Stimulated activated CD4-positive, alpha-beta T cell treated with anti-CD3 and anti-CD28 coated beads, Interleukin-15, amount 100 ng/mL, for 1 hour (primary cell): ENCODE data around the gene NAT10.

Source experiments
- DNase-seq, 2 donors: peaks; one replicate each; pipeline ENCODE4 v3.0.0-alpha.2; 2020; ENCODE audit warnings: low read depth in 1 of 2, low spot score in 1 of 2

NAT10 gene

GRCh38 chr11:34148504-34149165, 43.2 kb downstream of the NAT10 start:
- no peak for DNase-seq

- no peak for DNase-seq
These were observed 43.8 kb downstream of the NAT10 start for GRCh38 chr11:34149274-34149673.

DNA sequence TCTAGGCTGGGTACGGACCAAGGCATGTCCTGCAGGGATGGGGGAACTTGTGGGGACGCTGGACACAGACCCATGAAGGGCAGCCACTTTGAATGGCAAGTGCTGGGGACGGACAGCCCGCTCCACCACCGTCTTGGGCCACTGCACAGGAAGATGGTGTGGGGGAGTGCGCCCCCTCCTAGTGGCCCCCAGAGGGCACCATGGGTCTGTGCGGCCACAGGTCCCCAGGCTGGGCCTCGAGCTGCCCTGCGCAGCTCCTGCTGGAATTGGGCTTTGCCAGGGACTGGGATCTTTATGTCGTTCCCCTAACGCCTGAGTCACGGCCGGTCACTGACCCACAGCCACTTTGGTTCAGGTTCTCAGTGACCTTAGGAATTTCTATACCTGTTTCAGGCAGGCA, 44.4 kb downstream of the NAT10 start:
- no peak for DNase-seq

GRCh38 chr11:34150494-34151151, 45.2 kb downstream of the NAT10 start:
- no peak for DNase-seq

- no peak for DNase-seq
These were observed 45.7 kb downstream of the NAT10 start for GRCh38 chr11:34151166-34151565.

DNA sequence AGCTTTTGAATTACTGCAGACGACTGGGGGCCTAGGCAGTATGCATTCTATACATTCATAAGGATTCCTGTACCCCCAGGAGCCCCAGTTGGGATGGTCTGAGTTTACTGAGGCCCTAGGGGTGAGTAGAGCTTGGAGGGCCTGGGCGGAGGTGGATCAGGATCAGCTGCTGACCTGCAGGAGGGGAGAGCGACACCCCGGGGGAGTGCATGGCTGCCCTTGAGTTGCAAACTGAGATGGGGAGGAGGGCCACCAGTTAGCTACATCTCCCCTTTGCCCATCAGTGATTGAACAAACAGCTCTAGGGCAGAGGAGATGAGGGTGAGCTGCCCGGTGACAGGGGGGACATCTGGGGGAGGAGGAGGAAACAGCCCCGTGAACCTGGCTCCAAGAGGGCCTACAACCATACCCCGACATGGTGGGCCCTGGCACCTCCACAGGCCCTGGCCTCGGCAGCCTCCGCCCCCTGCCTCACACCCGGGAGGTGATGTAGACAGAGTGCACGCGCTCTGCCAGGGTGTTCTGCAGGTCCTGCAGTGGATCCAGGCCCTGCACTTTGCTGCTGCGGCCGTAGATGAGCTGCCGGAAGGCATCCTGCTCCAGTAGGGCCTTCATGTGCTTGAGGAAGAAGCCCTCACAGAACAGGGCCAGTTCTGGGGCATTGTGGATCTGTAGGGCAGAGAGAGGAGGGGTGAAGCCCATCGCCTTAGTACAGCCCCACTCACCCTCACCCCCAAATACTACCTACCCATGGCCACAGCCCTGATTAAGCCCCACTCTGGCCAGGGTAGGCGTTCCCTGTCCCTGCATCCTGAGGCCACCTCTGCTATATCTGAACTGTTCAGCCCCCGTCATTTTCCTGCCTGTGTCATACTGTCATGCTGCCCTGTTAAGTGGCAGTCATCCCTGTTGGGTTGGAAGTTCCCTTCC, 46.8 kb downstream of the NAT10 start:
- DNase-seq, result no peak

DNA sequence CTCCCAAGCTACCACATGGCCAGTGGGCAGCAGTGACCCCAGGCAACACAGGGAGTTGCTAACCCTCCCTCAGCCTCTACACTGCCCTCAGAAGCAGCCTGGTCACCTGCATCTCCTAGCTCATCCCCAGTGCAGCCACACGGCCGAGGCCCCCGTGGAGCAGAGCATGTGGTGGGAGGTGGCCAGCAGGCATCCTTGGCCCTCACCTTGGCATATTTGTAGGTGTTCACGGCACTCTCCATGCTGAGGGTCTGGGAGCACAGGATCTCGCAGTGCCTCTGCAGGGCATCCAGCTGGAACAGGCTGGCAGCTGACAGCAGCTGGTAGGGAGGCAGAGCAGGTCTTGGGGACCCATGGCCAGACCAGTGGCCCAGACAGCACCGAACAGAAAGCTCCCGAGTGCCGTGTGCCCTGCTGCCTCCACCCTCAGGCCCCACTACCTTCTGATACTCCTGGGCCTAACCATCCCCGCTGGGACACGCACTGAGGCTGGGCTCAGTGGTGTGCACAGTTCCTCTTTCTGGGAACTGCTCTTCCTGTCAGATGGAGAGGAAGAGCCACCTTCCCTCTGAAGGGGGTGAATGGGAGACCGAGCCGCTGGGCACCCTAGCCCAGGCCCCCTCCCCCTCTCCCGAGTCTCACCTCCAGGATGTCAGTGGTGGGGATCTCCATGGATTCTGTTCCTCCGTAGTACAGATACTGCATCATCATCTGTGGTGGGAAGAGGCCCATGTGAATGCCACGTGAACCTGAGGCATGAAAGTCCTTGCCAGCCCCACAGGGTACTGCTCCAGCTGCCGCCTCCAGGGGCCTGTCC, 48.8 kb downstream of the NAT10 start:
- no peak for DNase-seq

DNA sequence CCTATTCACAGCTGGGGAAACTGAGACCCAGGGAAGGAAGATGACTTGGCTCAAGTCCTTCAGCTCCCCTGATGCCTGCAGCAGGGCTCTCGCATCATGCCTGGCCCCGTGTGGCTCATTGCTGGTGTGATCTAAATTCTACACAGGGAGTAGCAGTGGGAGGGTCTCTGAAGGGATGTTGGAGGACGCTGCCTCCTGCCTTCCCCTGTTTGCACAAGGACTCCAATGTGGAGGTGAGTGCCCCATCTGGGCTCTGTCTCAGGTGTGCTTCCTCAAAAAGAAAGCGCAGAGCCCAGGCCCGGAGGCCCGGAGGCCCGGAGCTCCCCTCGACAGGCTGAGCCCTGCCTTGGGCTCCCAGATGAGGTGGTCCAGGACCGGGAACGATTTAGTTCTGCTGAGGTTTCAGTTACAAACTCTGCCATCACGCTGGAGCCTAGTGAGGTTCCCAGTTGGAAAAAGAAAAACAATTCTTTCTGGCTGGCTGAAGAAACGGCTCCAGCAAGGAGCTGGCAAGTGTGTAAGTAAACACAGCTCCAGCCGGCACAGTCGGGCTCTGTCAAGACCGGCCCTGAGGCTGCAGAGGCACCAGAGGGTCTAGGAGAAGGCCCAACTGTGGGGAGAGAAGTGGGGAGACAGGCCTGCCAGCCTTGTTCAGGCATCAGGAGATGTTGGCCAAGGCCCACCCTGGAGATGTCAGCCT, 49.8 kb downstream of the NAT10 start:
- no peak for DNase-seq

- DNase-seq, result no peak
These were observed 50.3 kb downstream of the NAT10 start for GRCh38 chr11:34155757-34156062.

GRCh38 chr11:34157163-34157562, 51.7 kb downstream of the NAT10 start:
- no peak for DNase-seq

DNA sequence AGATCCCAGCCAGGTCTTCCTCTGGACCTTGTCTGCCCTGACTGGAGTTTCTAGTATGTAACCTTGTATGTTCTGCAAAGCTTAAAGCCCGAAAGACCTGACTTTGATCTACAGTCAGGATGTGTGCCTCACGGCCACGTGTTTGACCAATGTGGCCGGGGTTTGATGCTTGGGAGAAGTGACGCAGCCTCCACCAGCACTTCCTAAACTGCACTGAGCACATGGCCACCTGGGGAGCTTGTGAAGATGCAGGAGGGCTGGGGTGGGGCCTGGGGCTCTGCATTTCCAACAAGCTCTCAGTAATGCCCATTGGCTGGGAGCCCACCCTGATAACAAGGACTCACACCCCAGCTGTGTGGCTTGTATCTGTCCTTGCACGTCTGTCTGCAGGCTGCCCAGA, 53.2 kb downstream of the NAT10 start:
- DNase-seq, result no peak

DNA sequence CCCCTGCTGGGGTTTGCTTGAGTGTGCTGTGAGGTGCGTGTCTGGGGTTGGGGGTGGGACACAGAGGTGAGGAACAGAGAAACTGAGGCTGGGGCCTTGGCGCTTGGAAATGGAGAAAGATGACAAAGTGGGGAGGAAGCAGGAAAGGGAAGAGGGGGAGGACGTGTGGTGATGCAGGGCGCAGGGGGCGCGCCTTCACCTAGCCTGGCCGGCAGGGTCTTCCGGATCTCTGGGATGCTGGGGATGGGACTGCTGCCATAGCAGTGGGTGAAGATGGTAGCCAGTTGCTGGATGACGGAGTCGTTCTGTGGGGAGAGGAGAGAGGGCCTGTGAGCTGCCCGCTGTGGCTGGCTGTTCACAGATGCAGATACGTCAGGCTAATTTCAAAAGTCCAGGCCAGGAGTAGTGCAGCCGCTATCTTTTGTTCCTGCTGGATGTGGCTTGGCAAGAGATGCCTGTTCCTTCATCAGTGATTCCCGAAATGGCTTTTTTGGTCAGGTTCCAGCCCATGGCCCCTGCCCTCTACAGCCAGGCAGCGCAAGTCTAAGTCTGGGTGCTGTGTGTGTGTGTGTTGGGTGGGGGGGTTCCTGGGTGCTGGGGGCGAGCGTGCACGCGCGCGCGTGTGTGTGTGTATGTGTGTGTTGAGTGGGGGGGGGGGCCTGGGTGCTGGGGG, 54.8 kb downstream of the NAT10 start:
- DNase-seq, result no peak

DNA sequence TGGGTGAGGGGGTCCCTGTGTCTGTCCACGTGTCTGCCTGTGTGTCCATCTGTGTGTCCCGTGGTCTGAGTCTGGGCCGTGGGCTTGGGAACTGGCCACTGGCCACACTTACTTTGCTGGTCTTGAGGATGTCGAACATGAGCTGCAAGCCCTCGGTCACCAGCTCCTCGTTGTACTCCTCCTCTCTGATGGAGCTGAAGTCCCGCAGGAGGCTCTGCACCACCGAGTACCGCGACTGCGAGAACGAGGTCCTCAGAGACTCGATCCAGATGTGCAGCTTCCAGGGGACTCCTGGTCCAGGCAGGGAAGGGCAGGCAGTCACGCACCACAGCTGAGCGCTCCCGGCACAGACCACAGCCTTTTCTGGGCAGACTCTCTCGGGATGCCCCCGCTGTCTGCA, 55.4 kb downstream of the NAT10 start:
- DNase-seq, result no peak

- no peak for DNase-seq
These were observed 55.9 kb downstream of the NAT10 start for GRCh38 chr11:34161361-34161760.

DNA sequence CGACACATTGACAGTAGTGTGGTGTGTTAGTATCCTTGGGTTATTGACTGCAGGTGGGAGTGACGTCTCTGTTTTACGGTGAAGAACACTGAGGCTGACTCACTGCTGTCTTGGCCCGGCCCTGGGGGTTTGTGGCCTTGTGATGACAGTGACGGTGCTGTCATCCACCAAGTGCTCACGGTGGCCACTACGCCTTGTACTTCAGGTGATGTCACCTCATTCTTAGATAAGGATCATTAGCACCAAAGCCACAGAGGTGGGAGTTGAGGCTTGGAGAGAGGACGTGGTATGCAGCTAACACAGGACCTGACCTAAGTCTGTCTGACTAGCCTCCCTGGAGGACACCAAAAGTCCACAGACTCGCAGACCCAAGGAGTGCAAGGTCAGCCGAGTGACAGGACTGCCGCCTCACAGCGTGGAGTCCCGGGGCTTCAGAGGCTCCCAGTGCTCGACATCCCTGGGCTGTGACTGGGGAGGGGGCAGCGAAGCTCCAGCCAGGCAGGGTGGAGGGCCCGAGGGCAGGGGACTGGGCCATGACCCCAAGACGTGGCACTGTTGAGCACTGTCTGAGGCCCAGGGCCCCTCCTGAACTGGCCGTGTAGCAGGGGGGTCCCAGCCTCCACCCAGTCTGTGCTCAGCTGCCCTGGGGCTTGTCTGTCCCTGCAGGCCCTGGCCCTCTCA, 56.5 kb downstream of the NAT10 start:
- no peak for DNase-seq

GRCh38 chr11:34162493-34162820, 57.0 kb downstream of the NAT10 start:
- no peak for DNase-seq

DNA sequence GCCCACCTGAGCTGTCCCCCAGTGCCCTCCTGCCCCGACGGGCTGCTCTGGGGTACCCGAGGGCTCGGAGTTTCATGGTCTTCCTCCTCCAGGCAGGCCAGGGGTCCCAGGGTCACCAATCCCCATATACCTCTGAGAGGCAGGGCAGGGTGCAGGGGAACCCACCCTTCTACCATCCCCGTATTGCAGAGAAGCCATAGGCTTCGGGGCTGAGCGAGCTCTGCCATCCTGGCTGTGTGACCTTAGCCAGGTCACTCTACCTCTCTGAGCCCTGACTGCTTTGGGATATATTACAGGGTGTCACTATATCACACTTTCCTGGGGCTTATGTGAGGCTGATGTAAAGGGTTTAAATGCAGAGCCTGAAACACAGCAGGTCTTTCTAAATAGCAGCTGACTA, 57.4 kb downstream of the NAT10 start:
- no peak for DNase-seq

DNA sequence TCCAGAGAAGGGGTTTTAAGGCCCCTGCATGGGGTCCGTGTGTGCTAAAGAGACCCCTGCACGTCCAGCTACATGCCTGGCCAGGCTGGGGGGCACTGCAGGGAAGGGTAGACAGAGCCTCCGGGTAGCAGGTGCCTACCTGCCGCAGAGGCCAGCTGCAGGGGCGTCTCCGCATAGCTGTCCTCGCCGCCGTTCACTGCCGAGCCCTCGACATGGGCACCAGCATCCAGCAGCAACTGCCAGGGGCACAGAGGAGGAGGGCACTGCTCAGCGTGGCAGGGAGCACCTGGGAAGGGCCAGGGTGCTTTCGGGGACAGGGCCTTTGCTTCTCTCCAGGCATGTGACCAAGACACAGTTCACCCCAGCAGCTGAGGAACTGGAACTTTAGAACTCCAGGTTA, 59.7 kb downstream of the NAT10 start:
- no peak for DNase-seq

DNA sequence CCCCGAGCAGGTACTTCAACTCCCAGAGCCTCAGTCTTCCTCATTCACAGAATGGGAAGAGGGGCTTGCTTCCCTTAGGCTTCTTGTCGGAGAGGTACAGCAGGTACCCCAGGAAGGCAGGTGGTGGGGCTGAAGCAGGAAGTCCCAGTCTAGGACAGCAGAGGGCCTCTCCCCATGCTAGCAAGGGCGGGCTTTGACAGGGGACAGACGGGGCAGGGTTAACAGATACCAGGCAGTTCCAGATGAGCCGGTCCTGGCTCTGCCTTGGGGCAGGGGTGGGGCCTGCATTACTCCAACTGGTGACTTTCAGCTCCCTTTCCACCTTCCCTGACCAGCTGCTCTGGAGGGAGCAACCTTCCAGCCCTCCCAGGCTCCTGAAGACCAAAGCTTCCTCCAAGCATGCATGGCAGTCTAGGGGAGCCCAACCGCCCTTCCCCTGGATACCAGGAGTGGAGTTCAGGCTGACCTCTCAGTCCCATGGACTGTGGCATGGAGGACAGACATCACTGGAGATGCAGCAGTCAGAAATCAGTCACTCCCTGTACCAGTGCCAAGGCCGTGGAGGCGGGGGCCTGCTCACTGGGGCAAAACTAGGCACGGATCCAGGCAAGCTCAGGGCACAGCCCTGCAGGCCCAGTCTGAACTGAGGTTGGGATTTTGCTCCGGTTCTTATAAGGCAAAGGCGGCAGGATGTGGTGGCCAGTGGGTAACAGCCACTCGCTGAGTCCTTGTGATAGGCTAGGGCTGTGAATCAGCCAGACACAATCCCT, 60.5 kb downstream of the NAT10 start:
- no peak for DNase-seq
